ENCODE measurements around the gene FANCC.
A peak's percentile ranks its signal among the peaks of the same experiment; 100 is the strongest.

The FANCC gene

GRCh38 chr9:95058795-95059386, 258.6 kb downstream of the FANCC start:
- DNase-seq: no peak

GRCh38 chr9:95058121-95058785, 259.3 kb downstream of the FANCC start:
- no peak for DNase-seq

DNA sequence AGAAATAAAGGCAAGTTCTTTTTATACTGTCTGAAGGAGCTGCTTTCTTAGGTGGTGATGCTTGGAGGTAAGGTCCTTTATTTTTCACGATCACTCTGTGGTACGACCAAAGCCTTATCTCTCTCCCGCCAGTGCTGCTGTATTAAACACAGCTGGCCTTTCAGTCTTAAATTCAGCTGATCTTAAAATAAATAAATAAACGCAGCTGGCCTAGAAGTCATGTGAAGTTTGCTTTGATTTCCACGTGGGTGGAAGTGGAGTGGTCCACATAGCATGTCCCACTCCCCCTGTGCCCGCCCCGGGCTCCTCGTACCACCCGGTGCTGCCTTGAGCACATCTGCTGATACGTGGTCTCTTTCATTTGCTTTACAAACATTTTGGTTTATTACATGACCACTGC, 260.4 kb downstream of the FANCC start:
- DNase-seq: no peak

DNA sequence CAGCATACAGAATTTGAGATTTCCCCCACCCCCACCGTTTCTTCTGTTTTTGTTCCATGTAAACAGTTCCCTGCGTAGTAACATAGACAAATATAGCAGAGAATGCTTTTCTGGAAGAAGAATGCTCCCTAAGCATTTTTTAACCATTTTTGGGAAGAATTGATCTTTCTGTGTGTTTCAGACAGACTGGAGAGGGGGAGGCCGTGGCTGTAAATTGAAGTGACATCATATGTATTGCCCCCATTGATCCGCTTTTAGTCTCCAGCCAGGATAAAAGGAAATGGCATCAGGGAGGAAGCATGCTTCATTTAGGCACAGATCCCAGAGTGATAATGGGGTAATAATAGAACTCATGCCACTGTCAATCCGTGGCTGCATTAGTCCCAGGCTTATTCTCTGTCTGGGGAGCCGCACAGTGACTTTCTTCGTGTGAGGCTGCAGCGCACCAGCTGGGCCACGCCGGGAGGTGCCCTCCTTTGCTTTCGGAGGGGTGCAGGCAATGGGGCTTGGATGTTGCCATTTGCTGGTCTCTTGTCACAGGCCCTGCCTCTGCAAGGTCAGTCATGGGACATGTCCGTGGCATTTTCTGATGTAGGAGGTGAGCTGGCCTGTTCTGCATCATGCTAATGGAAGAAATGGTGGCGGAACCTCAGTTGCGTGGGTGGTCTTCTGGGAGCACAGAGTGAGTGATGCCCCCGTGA, 261.5 kb downstream of the FANCC start:
- peak; percentile 60 for DNase-seq

DNA sequence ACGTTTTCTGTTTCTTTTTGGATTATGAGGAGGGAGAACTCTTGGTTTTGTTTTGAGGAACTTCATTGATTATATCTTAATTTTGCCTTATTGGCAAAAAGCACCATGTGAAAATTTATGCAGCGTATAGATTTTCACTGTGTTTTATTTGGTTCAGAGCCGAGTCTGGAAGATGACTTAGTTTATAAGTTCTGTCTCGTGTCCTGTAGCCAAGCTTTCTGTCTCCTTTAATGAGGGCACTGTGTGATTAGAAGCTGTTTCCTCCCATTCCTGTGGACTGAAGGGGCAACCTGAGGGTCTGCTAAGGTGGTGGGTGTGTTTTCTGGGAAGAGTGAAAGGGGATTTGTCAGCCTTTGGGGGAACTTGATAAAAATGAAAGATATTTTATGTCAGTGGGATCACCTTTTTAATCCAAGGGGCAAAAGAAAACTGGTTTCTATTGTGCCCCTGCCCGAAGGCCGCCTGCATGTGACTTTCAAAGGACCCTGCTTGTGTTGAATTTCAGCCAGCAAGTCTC, 262.1 kb downstream of the FANCC start:
- DNase-seq: no peak

- no peak for DNase-seq
Observed at GRCh38 chr9:95053611-95054570, 263.6 kb downstream of the FANCC start.

DNA sequence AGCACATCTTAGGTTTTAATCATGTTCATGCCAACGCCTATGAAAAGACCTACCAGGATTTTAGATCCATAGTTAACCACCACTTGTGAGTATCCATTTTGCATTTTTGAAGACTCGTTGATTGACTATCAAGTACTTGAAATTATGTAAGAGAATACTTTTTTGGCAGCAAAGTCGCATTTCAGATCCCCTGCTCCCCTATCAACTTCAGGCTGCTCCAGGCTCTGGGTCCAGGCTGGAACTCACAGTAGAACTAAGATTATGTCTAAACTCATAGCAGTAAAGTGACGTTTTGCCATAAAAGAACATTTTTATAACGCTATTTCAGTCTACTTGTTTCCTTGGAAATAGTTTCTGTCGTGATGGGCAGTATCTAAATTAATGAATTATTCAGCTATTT, 267.7 kb downstream of the FANCC start:
- no peak for DNase-seq

Data from NCI-H2029 (cell line).